A549 (cell line): ENCODE data around the gene PLEKHS1. TPM values are rescaled to one million over a fixed set of nuclear protein-coding genes. Genes with fewer than 3 reads are reported as not detected.

ENCODE experiments used
- ATAC-seq, 2 experiments: fragments of 200-7000 bp in 1 of 2; fragments of >200 bp in 1 of 2; cut with Nextera tagmentation in 1 of 2; cut with Tn5 transposase in 1 of 2; 3 replicates each; pipeline versions ENCODE4 v1.8.0 to v1.9.1; 2018 to 2020; ENCODE audit warnings: mild to moderate bottlenecking in 1 of 2, moderate library complexity in 1 of 2
- CTCF ChIA-PET: fragments of 300-600 bp; sonication (Branson Sonifier 250); formaldehyde crosslinking; extraction: SDS; loops from one replicate; lab custom pipeline; 2021; ENCODE audit warnings: antibody characterized with exemption, inconsistent platforms; lab: Yijun Ruan, JAX
- POLR2A ChIA-PET: fragments of 350-600 bp; formaldehyde crosslinking; extraction: SDS; loops from one replicate; lab custom pipeline; 2021; ENCODE audit warnings: antibody characterized with exemption, inconsistent platforms; lab: Yijun Ruan, JAX
- DNase-seq, 2 experiments: peaks; one replicate each; pipeline versions ENCODE4 v3.0.0 to v3.0.0-alpha.2; 2011 to 2016; ENCODE audit warnings: low read depth in 1 of 2, low spot score in 1 of 2
- FAIRE-seq: peaks from 2 replicates; lab custom pipeline; 2011; peaks lifted over from hg19 to GRCh38; lab: Jason Lieb, UNC
- H3K27ac ChIP-seq, 2 experiments: fragments of >200 bp; sonication (Bioruptor Twin); formaldehyde crosslinking; 3 replicates each; pipeline ENCODE4 v1.5.1; 2016 to 2017
- H3K4me1 ChIP-seq: fragments of >200 bp; sonication (Bioruptor Twin); formaldehyde crosslinking; 3 replicates; pipeline ENCODE4 v1.6.1; 2016
- H3K4me2 ChIP-seq: fragments of >200 bp; sonication (Bioruptor Twin); formaldehyde crosslinking; 3 replicates; pipeline ENCODE4 v1.6.1; 2016
- H3K4me3 ChIP-seq: fragments of >200 bp; sonication (Bioruptor Twin); formaldehyde crosslinking; 3 replicates; pipeline ENCODE4 v1.5.1; 2016
- H3K9me3 ChIP-seq: fragments of >200 bp; sonication (Bioruptor Twin); formaldehyde crosslinking; 3 replicates; pipeline ENCODE4 v1.6.1; 2016
- ATOH8 ChIP-seq: fragments of 250-450 bp; sonication (Bioruptor Pico); IDR thresholded peaks from 2 replicates; pipeline ENCODE4 v1.5.0; 2020; ENCODE audit warnings: low read depth, mild to moderate bottlenecking, moderate library complexity
- BCL3 ChIP-seq: fragments of >200 bp; sonication (Bioruptor Twin); formaldehyde crosslinking; IDR thresholded peaks from 3 replicates; pipeline ENCODE4 v1.6.1; 2016
- BHLHE40 ChIP-seq: IDR thresholded peaks from 2 replicates; pipeline ENCODE4 v1.6.1; 2012; ENCODE audit warnings: low read depth, low read length, inconsistent platforms
- CBX8 ChIP-seq: fragments of 200-600 bp; sonication (generic); IDR thresholded peaks from 2 replicates; pipeline ENCODE4 v1.6.1; 2016
- CHD2 ChIP-seq: fragments of 150-350 bp; IDR thresholded peaks from 2 replicates; pipeline ENCODE4 v1.6.1; 2014; ENCODE audit warnings: low read length; ENCODE audit not compliant: partially characterized antibody
- CTCF ChIP-seq: fragments of >200 bp; sonication (Bioruptor Twin); formaldehyde crosslinking; IDR thresholded peaks from 3 replicates; pipeline ENCODE4 v1.5.1; 2016
- EHMT2 ChIP-seq: fragments of 200-600 bp; sonication (generic); IDR thresholded peaks from 2 replicates; pipeline ENCODE4 v1.6.1; 2016; ENCODE audit warnings: antibody characterized with exemption, low read depth, mild to moderate bottlenecking, moderate library complexity
- EP300 ChIP-seq, 2 experiments: fragments of >200 bp; sonication (Bioruptor Twin); formaldehyde crosslinking; IDR thresholded peaks; 2 replicates in 1 of 2; 3 replicates in 1 of 2; pipeline ENCODE4 v1.6.1; 2016 to 2017
- FOXS1 ChIP-seq: fragments of 250-450 bp; sonication (Bioruptor Pico); IDR thresholded peaks from 2 replicates; pipeline ENCODE4 v1.5.0; 2020; ENCODE audit warnings: mild to moderate bottlenecking, moderate library complexity
- GATA3 ChIP-seq: IDR thresholded peaks from 2 replicates; pipeline ENCODE4 v1.6.1; 2012; ENCODE audit warnings: borderline replicate concordance
- HEYL ChIP-seq: fragments of 250-450 bp; sonication (Bioruptor Pico); IDR thresholded peaks from 2 replicates; pipeline ENCODE4 v1.8.0; 2021; ENCODE audit warnings: mild to moderate bottlenecking, moderate library complexity
- HOXB13 ChIP-seq: fragments of 250-450 bp; sonication (Bioruptor Pico); IDR thresholded peaks from 2 replicates; pipeline ENCODE4 v1.5.0; 2020; ENCODE audit warnings: low read depth, mild to moderate bottlenecking, moderate library complexity
- MAFK ChIP-seq: fragments of 450-650 bp; IDR thresholded peaks from 2 replicates; pipeline ENCODE4 v1.6.1; 2014; ENCODE audit not compliant: partially characterized antibody
- MAX ChIP-seq: IDR thresholded peaks from 2 replicates; pipeline ENCODE4 v1.6.1; 2012
- MYC ChIP-seq: IDR thresholded peaks from 2 replicates; pipeline ENCODE4 v1.6.1; 2012; ENCODE audit warnings: mild to moderate bottlenecking, inconsistent platforms, low read length, improper control_type of control experiment, borderline replicate concordance
- NFE2L2 ChIP-seq: fragments of 150-350 bp; conservative IDR thresholded peaks from 2 replicates; pipeline ENCODE4 v1.6.1; 2014; ENCODE audit warnings: low read length
- PBX3 ChIP-seq: IDR thresholded peaks from 2 replicates; pipeline ENCODE4 v1.6.1; 2012
- POLR2A ChIP-seq: IDR thresholded peaks from 2 replicates; pipeline ENCODE4 v1.6.1; 2012; ENCODE audit warnings: mild to moderate bottlenecking, low read length
- POLR2AphosphoS2 ChIP-seq: conservative IDR thresholded peaks from 2 replicates; pipeline ENCODE4 v1.6.1; 2012; ENCODE audit warnings: low read length, improper control_type of control experiment, inconsistent platforms
- RAD21 ChIP-seq, 2 experiments: fragments of >200 bp in 1 of 2; sonication (Bioruptor Twin) in 1 of 2; formaldehyde crosslinking in 1 of 2; IDR thresholded peaks in 1 of 2; conservative IDR thresholded peaks in 1 of 2; 2 replicates in 1 of 2; 3 replicates in 1 of 2; pipeline ENCODE4 v1.6.1; 2012 to 2018; ENCODE audit warnings: inconsistent platforms in 1 of 2
- RARB ChIP-seq: fragments of 250-450 bp; sonication (Bioruptor Pico); IDR thresholded peaks from 2 replicates; pipeline ENCODE4 v1.8.0; 2021; ENCODE audit warnings: mild to moderate bottlenecking, moderate library complexity
- RFX5 ChIP-seq: fragments of 450-650 bp; IDR thresholded peaks from 2 replicates; pipeline ENCODE4 v1.7.1; 2014; ENCODE audit warnings: antibody characterized with exemption, mild to moderate bottlenecking, moderate library complexity
- RNF2 ChIP-seq: fragments of 200-600 bp; sonication (generic); IDR thresholded peaks from 2 replicates; pipeline ENCODE4 v1.6.1; 2016; ENCODE audit warnings: low read depth, mild to moderate bottlenecking, antibody characterized with exemption, moderate library complexity, borderline replicate concordance
- SMC3 ChIP-seq: fragments of >200 bp; sonication (Bioruptor Twin); formaldehyde crosslinking; IDR thresholded peaks from 3 replicates; pipeline ENCODE4 v1.6.1; 2018; ENCODE audit warnings: inconsistent platforms
- SREBF2 ChIP-seq: fragments of 450-650 bp; IDR thresholded peaks from 2 replicates; pipeline ENCODE4 v1.6.1; 2014; ENCODE audit warnings: mild to moderate bottlenecking, moderate library complexity
- TFCP2L1 ChIP-seq: fragments of 250-450 bp; sonication (Bioruptor Pico); IDR thresholded peaks from 2 replicates; pipeline ENCODE4 v1.5.0; 2021; ENCODE audit warnings: mild to moderate bottlenecking
- USF2 ChIP-seq: fragments of 450-650 bp; IDR thresholded peaks from 2 replicates; pipeline ENCODE4 v1.6.1; 2014; ENCODE audit warnings: antibody characterized with exemption
- ZFP36 ChIP-seq: fragments of 450-650 bp; IDR thresholded peaks from 2 replicates; pipeline ENCODE4 v1.6.1; 2014; ENCODE audit warnings: borderline replicate concordance; ENCODE audit not compliant: partially characterized antibody
- ZSCAN20 ChIP-seq: fragments of 250-450 bp; sonication (Bioruptor Pico); IDR thresholded peaks from 2 replicates; pipeline ENCODE4 v1.8.0; 2022; ENCODE audit warnings: mild to moderate bottlenecking, moderate library complexity
- WGBS: methylation state at CpG from one replicate; pipeline ENCODE4 v1.1.6; 2017; ENCODE audit errors: missing lambda C conversion rate; 5-methylcytosine and 5-hydroxymethylcytosine counted together
- polyA plus RNA-seq, 4 experiments: library from polyadenylated mRNA; depleted of rRNA in 3 of 4; stranded (reverse); fragments of >200 nt; fragmentation: RNase III in 1 of 4; extraction: RNeasy Plus Mini Kit Qiagen cat#74134 plus additional on column Dnase treatment in 1 of 4; gene quantifications; 2 replicates in 3 of 4; 3 replicates in 1 of 4; pipeline ENCODE4 v1.2.3, GENCODE V29; 2011 to 2017

PLEKHS1 gene
- polyA plus RNA-seq, 2 of the 4 experiments (the other 2 are of a cell fraction), result 0.03 to 0.05 TPM

- FAIRE-seq, result no peak
Measured at GRCh38 chr10:113756940-113757543, 5.6 kb downstream of the PLEKHS1 start.

GRCh38 chr10:113762083-113762482 is 10.6 kb downstream of the PLEKHS1 start:
- H3K27ac ChIP-seq, result no peak overlapping the region
- DNase-seq, result no peak
- H3K9me3 ChIP-seq, result peaks cover 6% of the 10 kb centered on the region; the same call in 1 of the 3 replicates
- H3K4me3 ChIP-seq, result no peak overlapping the region
- H3K4me2 ChIP-seq, result no peak overlapping the region
- ChIA-PET POLR2A (no interaction called here), CTCF (no interaction called here)
- TF ChIP-seq POLR2AphosphoS2 (no peak), RNF2 (no peak), RAD21 (conservative IDR thresholded peaks at IDR 0.05 in 1 of 2, IDR thresholded peaks at IDR 0.05 in 1 of 2) (no peak), TFCP2L1 (CRISPR knock-in tag) (no peak)
- H3K4me1 ChIP-seq, result no peaks in the 10 kb centered on the region
- FAIRE-seq, result no peak
- 0% methylated on average over 1 of the region's 1 CpG for WGBS
- no peak for ATAC-seq

More at GRCh38 chr10:113756940-113757543, 5.6 kb downstream of the PLEKHS1 start:
- no peak for TF ChIP-seq MYC
- TF ChIP-seq EP300 (IDR thresholded peaks at IDR 0.05), result no peak
- TF ChIP-seq SREBF2, result no peak
- no peak for TF ChIP-seq CBX8
- no peak for TF ChIP-seq FOXS1
- no peak for TF ChIP-seq CTCF
- TF ChIP-seq MAX, result no peak
- TF ChIP-seq RNF2, result no peak
- no peak for TF ChIP-seq HOXB13
- no peak for TF ChIP-seq RARB (CRISPR knock-in tag)
- TF ChIP-seq PBX3, result no peak
- TF ChIP-seq SMC3, result no peak
- POLR2A ChIA-PET, result no interaction called here
- H3K9me3 ChIP-seq, result no peaks in the 10 kb centered on the region
- CTCF ChIA-PET, result interaction anchor here (1.4 to 1.5 kb wide), 3 partner anchors 10 to 42 kb away, joined by 3 to 5 read pairs (median 4); no protein-coding TSS in a partner anchor
- H3K4me3 ChIP-seq, result no peak overlapping the region
- H3K4me1 ChIP-seq, result 0 out of 3 replicates have a peak, but pooled peaks cover 3% of the 10 kb centered on the region
- ATAC-seq (no peak), DNase-seq (no peak)
- H3K4me2 ChIP-seq, result no peak overlapping the region
- no peak overlapping the region for H3K27ac ChIP-seq
- WGBS, result 74% methylated on average over 12 of the region's 12 CpGs

GRCh38 chr10:113764582-113764981 is 13.1 kb downstream of the PLEKHS1 start:
- H3K27ac ChIP-seq, result no peak overlapping the region
- H3K4me2 ChIP-seq, result no peak overlapping the region
- CTCF ChIA-PET, result no interaction called here
- no peak for TF ChIP-seq USF2
- no peak for TF ChIP-seq CHD2
- no peak for TF ChIP-seq POLR2A
- no peak for TF ChIP-seq GATA3
- TF ChIP-seq RFX5, result no peak
- TF ChIP-seq EHMT2, result no peak
- no peak for TF ChIP-seq MAFK
- no peak for TF ChIP-seq BCL3
- TF ChIP-seq RARB (CRISPR knock-in tag), result no peak
- no peak for TF ChIP-seq CBX8
- TF ChIP-seq BHLHE40, result no peak
- no peak for TF ChIP-seq ZFP36
- TF ChIP-seq ZSCAN20 (CRISPR knock-in tag), result no peak
- no peak for TF ChIP-seq ATOH8 (CRISPR knock-in tag)
- TF ChIP-seq HEYL (CRISPR knock-in tag), result no peak
- no peak for TF ChIP-seq NFE2L2
- no peak overlapping the region for H3K4me3 ChIP-seq
- no peaks in the 10 kb centered on the region for H3K4me1 ChIP-seq
- peaks cover 6% of the 10 kb centered on the region; the same call in 1 of the 3 replicates for H3K9me3 ChIP-seq
- WGBS, result 68% methylated on average over 1 of the region's 1 CpG
- no peak for DNase-seq
- FAIRE-seq, result no peak
- ATAC-seq, result no peak
- POLR2A ChIA-PET, result no interaction called here
